H1 (cell line): ENCODE results near the gene SLC5A9. TPM values are rescaled to one million over a fixed set of nuclear protein-coding genes. Genes with fewer than 3 reads are reported as not detected.
A peak's percentile ranks its signal among the peaks of the same experiment; 100 is the strongest.

Experiments used
- CTCF ChIA-PET: fragments of 300-600 bp; sonication (Branson Sonifier 250); formaldehyde crosslinking; loops from one replicate; lab custom pipeline; 2021; ENCODE audit not compliant: partially characterized antibody; lab: Charles Lee
- POLR2A ChIA-PET: fragments of 300-600 bp; sonication (Branson Sonifier 250); formaldehyde crosslinking; loops from one replicate; lab custom pipeline; 2021; ENCODE audit warnings: inconsistent platforms; ENCODE audit not compliant: partially characterized antibody; lab: Charles Lee
- DNase-seq, 2 experiments: peaks; one replicate each; pipeline versions ENCODE4 v3.0.0 to v3.0.0-alpha.2; 2010 to 2022; ENCODE audit warnings: low spot score in 2 of 2, low read depth in 1 of 2, mixed read lengths in 1 of 2
- FAIRE-seq: peaks from 2 replicates; lab custom pipeline; 2011; peaks lifted over from hg19 to GRCh38; lab: Jason Lieb, UNC
- H2AFZ ChIP-seq: 2 replicates; pipeline ENCODE4 v1.8.1; 2012; ENCODE audit warnings: low read length, inconsistent platforms
- H2AK5ac ChIP-seq: 2 replicates; pipeline ENCODE4 v1.6.1; 2013; ENCODE audit warnings: low read depth, low read length
- H2BK120ac ChIP-seq: replicated peaks from 2 replicates; pipeline ENCODE3; 2013; ENCODE audit warnings: low read depth, low read length, inconsistent platforms
- H2BK12ac ChIP-seq: 2 replicates; pipeline ENCODE4 v1.6.1; 2013; ENCODE audit warnings: low read depth, low read length
- H2BK15ac ChIP-seq: 2 replicates; pipeline ENCODE4 v1.6.1; 2013; ENCODE audit warnings: low read length
- H2BK20ac ChIP-seq: 2 replicates; pipeline ENCODE4 v1.6.1; 2013; ENCODE audit warnings: low read length
- H2BK5ac ChIP-seq: 2 replicates; pipeline ENCODE4 v1.6.1; 2013; ENCODE audit warnings: low read depth, low read length
- H3K14ac ChIP-seq: 2 replicates; pipeline ENCODE4 v1.6.1; 2013; ENCODE audit warnings: inconsistent platforms; ENCODE audit not compliant: insufficient read length
- H3K18ac ChIP-seq: 2 replicates; pipeline ENCODE4 v1.6.1; 2013; ENCODE audit warnings: low read length; ENCODE audit errors: extremely low read depth
- H3K23ac ChIP-seq: 2 replicates; pipeline ENCODE4 v1.6.1; 2013; ENCODE audit warnings: inconsistent platforms; ENCODE audit not compliant: insufficient read length
- H3K23me2 ChIP-seq: 2 replicates; pipeline ENCODE4 v1.6.1; 2013; ENCODE audit warnings: low read depth, low read length
- H3K27ac ChIP-seq: 2 replicates; pipeline ENCODE4 v1.6.1; 2011; ENCODE audit warnings: low read depth, low read length, inconsistent platforms
- H3K27me3 ChIP-seq, 4 experiments: replicated peaks in 1 of 4; 1 replicate in 1 of 4; 2 replicates in 3 of 4; pipeline versions ENCODE4 v1.6.1 to v1.8.1; 2011 to 2013; ENCODE audit warnings: low read length in 3 of 4, mild to moderate bottlenecking in 3 of 4, inconsistent platforms in 2 of 4, mixed read lengths in 2 of 4, moderate library complexity in 1 of 4; ENCODE audit not compliant: control insufficient read depth in 3 of 4, insufficient read depth in 3 of 4; ENCODE audit errors: extremely low read depth in 1 of 4
- H3K36me3 ChIP-seq, 4 experiments: 2 replicates each; pipeline versions ENCODE4 v1.6.1 to v1.8.1; 2011 to 2013; ENCODE audit warnings: mild to moderate bottlenecking in 4 of 4, low read length in 3 of 4, moderate library complexity in 2 of 4, control low read depth in 1 of 4, inconsistent platforms in 1 of 4; ENCODE audit not compliant: insufficient read depth in 4 of 4, control insufficient read depth in 2 of 4
- H3K4ac ChIP-seq: replicated peaks from 2 replicates; pipeline ENCODE3; 2013; ENCODE audit warnings: low read length, low read depth, mixed read lengths, inconsistent platforms; ENCODE audit not compliant: insufficient read length
- H3K4me1 ChIP-seq, 4 experiments: replicated peaks in 1 of 4; 1 replicate in 1 of 4; 2 replicates in 3 of 4; pipeline versions ENCODE4 v1.6.1 to v1.8.1; 2011 to 2013; ENCODE audit warnings: low read length in 3 of 4, inconsistent platforms in 2 of 4, mixed read lengths in 1 of 4; ENCODE audit not compliant: insufficient read depth in 4 of 4, control insufficient read depth in 3 of 4
- H3K4me2 ChIP-seq, 2 experiments: 2 replicates each; pipeline versions ENCODE4 v1.6.1 to v1.8.1; 2011 to 2013; ENCODE audit warnings: low read depth in 2 of 2, low read length in 2 of 2, control low read depth in 1 of 2, inconsistent platforms in 1 of 2, mild to moderate bottlenecking in 1 of 2; ENCODE audit not compliant: insufficient read depth in 1 of 2
- H3K4me3 ChIP-seq, 4 experiments: fragments of 200-600, 300-600 bp in 1 of 4; sonication (generic), shearing (Covaris generic), sonication (Bioruptor Twin) in 1 of 4; 2 replicates each; pipeline versions ENCODE4 v1.5.1 to v1.8.1; 2011 to 2016; ENCODE audit warnings: low read length in 4 of 4, low read depth in 3 of 4, control low read depth in 2 of 4, inconsistent platforms in 2 of 4, mild to moderate bottlenecking in 2 of 4, mixed read lengths in 1 of 4, moderate library complexity in 1 of 4; ENCODE audit not compliant: insufficient read depth in 2 of 4; ENCODE audit errors: extremely low read depth in 1 of 4
- H3K56ac ChIP-seq: replicated peaks from 2 replicates; pipeline ENCODE3; 2013; ENCODE audit warnings: low read depth, mild to moderate bottlenecking, mixed read lengths, low read length, inconsistent platforms; ENCODE audit not compliant: insufficient read length
- H3K79me1 ChIP-seq: 2 replicates; pipeline ENCODE4 v1.6.1; 2013; ENCODE audit warnings: low read depth, low read length, control low read depth
- H3K79me2 ChIP-seq, 2 experiments: 2 replicates each; pipeline versions ENCODE4 v1.6.1 to v1.8.1; 2012 to 2013; ENCODE audit warnings: low read length in 2 of 2, mild to moderate bottlenecking in 2 of 2, inconsistent platforms in 1 of 2; ENCODE audit not compliant: insufficient read depth in 2 of 2, control insufficient read depth in 1 of 2
- H3K9ac ChIP-seq, 4 experiments: replicated peaks in 1 of 4; 1 replicate in 1 of 4; 2 replicates in 3 of 4; pipeline versions ENCODE4 v1.6.1 to v1.8.1; 2011 to 2013; ENCODE audit warnings: low read depth in 3 of 4, low read length in 3 of 4, control low read depth in 2 of 4, mild to moderate bottlenecking in 2 of 4, moderate library complexity in 2 of 4, inconsistent platforms in 1 of 4; ENCODE audit errors: extremely low read depth in 1 of 4
- H3K9me3 ChIP-seq, 2 experiments: 2 replicates each; pipeline versions ENCODE4 v1.6.1 to v1.8.1; 2012 to 2013; ENCODE audit warnings: mild to moderate bottlenecking in 2 of 2, moderate library complexity in 2 of 2, control low read depth in 1 of 2, inconsistent platforms in 1 of 2, low read depth in 1 of 2, low read length in 1 of 2, mixed read lengths in 1 of 2; ENCODE audit not compliant: insufficient read depth in 2 of 2
- H4K20me1 ChIP-seq, 2 experiments: replicated peaks in 1 of 2; 2 replicates each; pipeline versions ENCODE3 to v1.8.1; 2011 to 2013; ENCODE audit warnings: inconsistent platforms in 2 of 2, low read length in 2 of 2, mild to moderate bottlenecking in 1 of 2; ENCODE audit not compliant: insufficient read depth in 2 of 2, control insufficient read depth in 1 of 2
- H4K5ac ChIP-seq: 2 replicates; pipeline ENCODE4 v1.6.1; 2013; ENCODE audit warnings: low read length, low read depth, mixed read lengths, inconsistent platforms; ENCODE audit not compliant: insufficient read length
- H4K8ac ChIP-seq: 2 replicates; pipeline ENCODE4 v1.8.0; 2013; ENCODE audit warnings: mild to moderate bottlenecking, moderate library complexity, low read length, inconsistent platforms; ENCODE audit not compliant: insufficient read depth; ENCODE audit errors: extremely low read depth
- H4K91ac ChIP-seq: replicated peaks from 2 replicates; pipeline ENCODE3; 2013; ENCODE audit warnings: low read length, mixed read lengths, inconsistent platforms; ENCODE audit not compliant: insufficient read length
- ASH2L ChIP-seq: fragments of 200-600, 300-600 bp; sonication (generic); IDR thresholded peaks from one replicate; pipeline ENCODE4 v1.7.1; 2017; ENCODE audit warnings: low read length
- CBX5 ChIP-seq: fragments of 300-800, 300-1000 bp; sonication (generic); IDR thresholded peaks from 2 replicates; pipeline ENCODE4 v1.7.1; 2016; ENCODE audit warnings: antibody characterized with exemption, low read length, low read depth
- CBX8 ChIP-seq: fragments of 300-800, 300-1000 bp; sonication (generic); IDR thresholded peaks from 2 replicates; pipeline ENCODE4 v1.7.1; 2016; ENCODE audit warnings: low read depth, low read length, borderline replicate concordance
- CHD1 ChIP-seq: IDR thresholded peaks from 2 replicates; pipeline ENCODE4 v1.6.1; 2012; ENCODE audit warnings: low read depth, low read length, improper control_type of control experiment
- CREB1 ChIP-seq: IDR thresholded peaks from 2 replicates; pipeline ENCODE4 v1.6.1; 2012; ENCODE audit warnings: inconsistent platforms
- GTF2F1 ChIP-seq: IDR thresholded peaks from 2 replicates; pipeline ENCODE4 v1.6.1; 2012; ENCODE audit warnings: low read depth, low read length, improper control_type of control experiment, borderline replicate concordance
- JUND ChIP-seq: IDR thresholded peaks from 2 replicates; pipeline ENCODE4 v1.6.1; 2011; ENCODE audit warnings: mild to moderate bottlenecking, improper control_type of control experiment, low read length
- KDM4A ChIP-seq: IDR thresholded peaks from one replicate; pipeline ENCODE4 v1.7.1; 2012; ENCODE audit warnings: low read depth, mild to moderate bottlenecking, moderate library complexity, low read length, inconsistent platforms; ENCODE audit not compliant: severe bottlenecking
- PHF8 ChIP-seq: fragments of 200-600 bp; sonication (generic); conservative IDR thresholded peaks from 2 replicates; pipeline ENCODE4 v1.7.1; 2012; ENCODE audit warnings: low read depth, mild to moderate bottlenecking, inconsistent platforms, low read length, moderate library complexity
- SIN3A ChIP-seq, 2 experiments: IDR thresholded peaks in 1 of 2; conservative IDR thresholded peaks in 1 of 2; 2 replicates each; pipeline ENCODE4 v1.6.1; 2011 to 2012; ENCODE audit warnings: low read length in 2 of 2, improper control_type of control experiment in 1 of 2, low read depth in 1 of 2, mild to moderate bottlenecking in 1 of 2
- TAF7 ChIP-seq: optimal IDR thresholded peaks from 2 replicates; pipeline ENCODE3; 2011; ENCODE audit warnings: low read depth, mild to moderate bottlenecking, inconsistent platforms, low read length, moderate library complexity, borderline replicate concordance
- TBP ChIP-seq: IDR thresholded peaks from 2 replicates; pipeline ENCODE4 v1.6.1; 2011; ENCODE audit warnings: low read depth, low read length, improper control_type of control experiment
- ZNF274 ChIP-seq: IDR thresholded peaks from 2 replicates; pipeline ENCODE4 v1.7.0; 2012; ENCODE audit warnings: low read length, borderline replicate concordance; ENCODE audit errors: extremely low read depth
- WGBS, 2 experiments: shearing (Covaris generic) in 1 of 2; methylation state at CpG; one replicate each; pipeline versions ENCODE4 v1.1.6 to v1.1.7; 2013 to 2015; ENCODE audit warnings: low lambda C conversion rate in 2 of 2, mixed read lengths in 2 of 2, inconsistent platforms in 1 of 2, low coverage in 1 of 2, missing lambda C conversion rate in 1 of 2; ENCODE audit not compliant: insufficient replicate concordance in 2 of 2, insufficient coverage in 1 of 2, insufficient read length in 1 of 2; ENCODE audit errors: extremely low coverage in 1 of 2, missing lambda C conversion rate in 1 of 2; 5-methylcytosine and 5-hydroxymethylcytosine counted together
- polyA plus RNA-seq, 7 experiments: library from polyadenylated mRNA; depleted of rRNA in 3 of 7; stranded (reverse) in 5 of 7; unstranded in 2 of 7; fragments of >200 nt in 5 of 7; fragments of 200-250 nt in 2 of 7; gene quantifications; 1 replicate in 5 of 7; 2 replicates in 1 of 7; 4 replicates in 1 of 7; pipeline versions ENCODE4 v1.2.1 to v1.2.3, GENCODE V29; 2011 to 2013; ENCODE audit warnings: missing spikeins in 2 of 7, mixed read lengths in 2 of 7
- total RNA-seq: library from RNA; stranded (reverse); fragmentation: NEBNext Ultra II Directional; extraction: Animal tissue kit (Norgen Biotek cat#: 25700); gene quantifications from 2 replicates; pipeline ENCODE4 v1.2.1, GENCODE V29; 2021

Gene SLC5A9
- total and polyA plus RNA-seq, 2 of the 8 experiments (the other 6 are each of a cell fraction or from before 2014, with no cell fraction given) = 0.03 TPM; not detected in 1

DNA sequence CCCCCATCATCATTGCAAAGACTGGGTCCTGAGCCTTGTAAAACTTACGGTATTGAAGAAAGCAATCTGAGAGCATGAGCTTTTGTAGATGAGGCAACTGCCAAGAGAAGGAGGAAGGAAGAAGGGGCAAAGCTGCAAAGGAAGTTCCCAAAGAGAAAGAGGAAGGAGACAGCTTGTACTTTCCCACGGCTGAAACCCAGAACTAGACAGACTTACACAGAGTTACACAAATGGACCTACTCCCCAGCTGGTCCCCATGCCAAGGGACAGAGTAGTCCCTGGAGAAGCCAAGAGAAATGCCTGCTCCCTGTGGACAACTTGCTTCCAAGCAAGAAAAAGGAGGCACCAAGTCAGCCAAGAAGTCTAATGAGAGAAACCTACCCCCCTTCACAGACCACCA, 22.6 kb downstream of the SLC5A9 start:
- H4K8ac ChIP-seq = no peak overlapping the region
- no peak overlapping the region for H2BK120ac ChIP-seq
- POLR2A ChIA-PET = no interaction called here
- H3K4me1 ChIP-seq = peaks cover 0 to 3% (median 0%) of the 10 kb centered on the region in 4 experiments; a peak in 1 of 7 replicates
- H4K91ac ChIP-seq = no peak overlapping the region
- no peak overlapping the region for H3K56ac ChIP-seq
- H3K27ac ChIP-seq = no peak overlapping the region
- 83% methylated on average over 2 of the region's 2 CpGs; no CpG with 5 or more reads in 1 of the 2 experiments for WGBS, 2 experiments
- H3K27me3 ChIP-seq = no peaks in the 10 kb centered on the region
- no peaks in the 10 kb centered on the region for H3K9me3 ChIP-seq
- H3K14ac ChIP-seq = no peak overlapping the region
- H2AFZ ChIP-seq = no peak overlapping the region
- H3K79me1 ChIP-seq = no peaks in the 10 kb centered on the region
- no peak overlapping the region for H3K9ac ChIP-seq
- H2AK5ac ChIP-seq = no peak overlapping the region
- H3K4ac ChIP-seq = no peak overlapping the region
- TF ChIP-seq TBP (no peak), CBX5 (no peak), CHD1 (no peak), SIN3A (conservative IDR thresholded peaks at IDR 0.05 in 1 of 2, IDR thresholded peaks at IDR 0.05 in 1 of 2; ENCODE audit: low read depth in 1 of 2, low read length in 2 of 2) (no peak), ZNF274 (no peak), GTF2F1 (no peak), KDM4A (no peak), CBX8 (no peak), CREB1 (no peak), TAF7 (no peak), PHF8 (no peak), JUND (no peak), ASH2L (no peak)
- TF ChIP-seq, all 59 proteins: peak for 0
- no peak overlapping the region for H3K4me2 ChIP-seq
- H3K23ac ChIP-seq = no peak overlapping the region
- CTCF ChIA-PET = interaction anchor here (1.3 to 7.2 kb wide), 4 partner anchors 8 to 281 kb away, joined by 3 to 53 read pairs (median 4); no protein-coding TSS in a partner anchor
- peak in 1 of 2 experiments; percentile 19 for DNase-seq
- H4K20me1 ChIP-seq = no peaks in the 10 kb centered on the region
- H3K23me2 ChIP-seq = no peaks in the 10 kb centered on the region
- no peaks in the 10 kb centered on the region for H3K36me3 ChIP-seq
- FAIRE-seq = no peak
- H3K4me3 ChIP-seq = no peak overlapping the region
- H2BK15ac ChIP-seq = no peak overlapping the region
- no peak overlapping the region for H2BK12ac ChIP-seq
- no peak overlapping the region for H4K5ac ChIP-seq
- no peak overlapping the region for H2BK5ac ChIP-seq
- H2BK20ac ChIP-seq = no peak overlapping the region
- no peaks in the 10 kb centered on the region for H3K79me2 ChIP-seq
- no peak overlapping the region for H3K18ac ChIP-seq
